ENCODE measurements around the gene PACS1. TPM values are rescaled to one million over a fixed set of nuclear protein-coding genes. Genes with fewer than 3 reads are reported as not detected.

PACS1 gene
- total RNA-seq, 2 experiments from 2014 or later = 179 to 183 TPM

DNA sequence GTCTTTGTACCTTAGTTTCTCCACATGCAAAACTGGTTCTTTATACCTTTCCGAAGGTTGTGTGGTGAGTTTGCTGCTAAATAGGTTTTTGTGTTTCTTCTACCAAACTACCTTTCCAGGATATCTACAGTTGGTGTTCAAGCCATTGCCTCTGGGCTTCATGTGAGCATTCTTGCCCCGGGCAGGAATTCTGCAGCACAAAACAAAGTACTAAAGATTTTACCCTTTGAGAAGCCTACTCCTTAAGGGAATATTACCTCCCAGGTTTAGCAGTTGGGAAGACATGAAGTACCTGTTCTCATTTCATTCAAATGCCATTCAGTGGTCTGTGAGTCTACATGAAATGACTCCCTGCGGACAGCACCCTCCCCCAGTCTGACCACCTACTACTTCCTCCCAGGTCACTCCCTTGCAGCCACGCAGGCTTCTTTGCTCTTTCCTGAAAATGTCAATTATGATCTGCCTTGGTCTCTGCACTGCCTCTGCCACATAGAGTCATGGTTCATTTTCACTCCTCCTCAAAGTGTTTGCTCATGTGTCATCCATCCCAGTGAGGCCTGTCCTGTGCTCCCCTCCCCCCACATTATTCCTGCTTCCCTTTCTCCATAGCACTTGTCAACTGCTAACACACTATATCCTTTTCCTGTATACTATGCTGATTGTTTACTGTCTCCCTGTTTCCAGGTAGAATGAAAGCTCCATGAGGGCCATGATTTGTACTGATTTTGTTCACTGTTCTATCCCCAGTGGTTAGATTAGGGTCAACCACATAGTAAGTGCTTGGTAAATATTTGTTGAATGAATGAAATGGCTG, 36.9 kb downstream of the PACS1 start:
- Histone ChIP-seq H3K27ac (ENCODE audit: low read depth in 1 of 2, low read length in 2 of 2) (no peak overlapping the region), H3K4me3 (ENCODE audit: low read length) (no peak overlapping the region), H3K36me3 (ENCODE audit: insufficient read depth, low read length) (peaks cover 23% of the 10 kb centered on the region), H3K9me3 (ENCODE audit: control insufficient read depth in 1 of 2, insufficient read depth in 1 of 2, low read length in 2 of 2) (no peaks in the 10 kb centered on the region), H3K4me1 (ENCODE audit: insufficient read depth, low read length) (peaks cover 77% of the 10 kb centered on the region), H3K27me3 (ENCODE audit: control insufficient read depth in 1 of 2, insufficient read depth in 2 of 2, low read length in 2 of 2) (no peaks in the 10 kb centered on the region)
- DNase-seq (no peak), ATAC-seq (ENCODE audit: poor library complexity) (no peak)
- H3K27ac Mint-ChIP-seq = peak overlapping the region; percentile 83
- H3K9me3 Mint-ChIP-seq = no peaks in the 10 kb centered on the region
- TF ChIP-seq, protein P1, sequence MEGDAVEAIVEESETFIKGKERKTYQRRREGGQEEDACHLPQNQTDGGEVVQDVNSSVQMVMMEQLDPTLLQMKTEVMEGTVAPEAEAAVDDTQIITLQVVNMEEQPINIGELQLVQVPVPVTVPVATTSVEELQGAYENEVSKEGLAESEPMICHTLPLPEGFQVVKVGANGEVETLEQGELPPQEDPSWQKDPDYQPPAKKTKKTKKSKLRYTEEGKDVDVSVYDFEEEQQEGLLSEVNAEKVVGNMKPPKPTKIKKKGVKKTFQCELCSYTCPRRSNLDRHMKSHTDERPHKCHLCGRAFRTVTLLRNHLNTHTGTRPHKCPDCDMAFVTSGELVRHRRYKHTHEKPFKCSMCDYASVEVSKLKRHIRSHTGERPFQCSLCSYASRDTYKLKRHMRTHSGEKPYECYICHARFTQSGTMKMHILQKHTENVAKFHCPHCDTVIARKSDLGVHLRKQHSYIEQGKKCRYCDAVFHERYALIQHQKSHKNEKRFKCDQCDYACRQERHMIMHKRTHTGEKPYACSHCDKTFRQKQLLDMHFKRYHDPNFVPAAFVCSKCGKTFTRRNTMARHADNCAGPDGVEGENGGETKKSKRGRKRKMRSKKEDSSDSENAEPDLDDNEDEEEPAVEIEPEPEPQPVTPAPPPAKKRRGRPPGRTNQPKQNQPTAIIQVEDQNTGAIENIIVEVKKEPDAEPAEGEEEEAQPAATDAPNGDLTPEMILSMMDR (IDR thresholded peaks at IDR 0.05) = no peak
- peaks cover 59% of the 10 kb centered on the region for H3K36me3 Mint-ChIP-seq (ENCODE audit: low read depth)
- intact Hi-C loops (cut with DNase I, micrococcal nuclease) = no loop called here
- peaks cover 82% of the 10 kb centered on the region for H3K4me1 Mint-ChIP-seq (ENCODE audit: low read depth)
- peak overlapping the region; percentile 30 for H3K4me3 Mint-ChIP-seq
- ChIA-PET POLR2A (interaction anchor here (1.0 kb wide), 1 partner anchor 9 kb away, joined by 4 read pairs; no protein-coding TSS in a partner anchor), CTCF (interaction anchor here (0.9 to 1.7 kb wide), 3 partner anchors 19 to 38 kb away, joined by 3 to 4 read pairs (median 4); no protein-coding TSS in a partner anchor)
- no peaks in the 10 kb centered on the region for H3K27me3 Mint-ChIP-seq

DNA sequence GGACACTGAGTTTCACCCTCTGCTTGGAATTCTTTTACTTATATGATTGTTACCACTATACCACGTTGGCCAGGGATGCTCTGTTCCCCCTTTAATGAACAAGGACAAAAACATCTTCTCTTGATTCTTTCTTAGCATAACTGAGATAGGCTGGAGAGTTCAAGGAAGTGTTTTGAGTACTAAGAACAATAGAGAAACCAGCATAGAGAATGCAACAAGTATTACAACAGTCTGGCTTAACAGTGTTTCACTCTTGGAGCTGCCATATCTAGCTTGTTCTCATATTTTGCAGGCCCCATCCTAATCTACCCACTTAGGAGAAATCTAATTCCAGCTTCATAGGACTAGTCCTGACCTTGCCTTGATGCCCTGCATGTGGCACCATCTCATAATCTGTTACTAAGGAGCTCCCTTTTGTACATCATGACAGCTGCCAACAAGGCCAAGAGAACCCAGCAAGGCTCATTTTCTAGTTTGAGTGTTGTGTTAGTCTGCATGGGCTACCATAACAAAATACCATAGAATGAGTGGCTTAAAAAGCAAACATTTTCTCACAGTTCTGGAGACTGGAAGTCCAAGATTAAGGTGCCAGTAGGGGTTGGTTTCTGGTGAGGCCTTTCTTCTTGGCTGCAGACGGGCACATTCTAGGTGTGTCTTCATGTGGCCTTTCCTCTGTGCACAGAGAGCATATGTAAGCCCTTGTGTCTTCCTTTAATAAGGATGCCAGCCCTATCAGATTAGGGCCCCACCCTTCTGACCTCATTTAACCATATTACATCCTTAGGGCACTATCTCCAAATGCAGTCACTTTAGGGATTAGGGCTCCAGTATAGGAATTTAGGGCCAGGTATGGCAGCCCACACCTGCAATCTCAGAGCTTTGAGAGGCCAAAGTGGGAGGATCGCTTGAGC, 37.8 kb downstream of the PACS1 start:
- peak overlapping the region; percentile 83 for H3K27ac Mint-ChIP-seq
- Histone ChIP-seq H3K4me1 (ENCODE audit: insufficient read depth, low read length) (peaks cover 77% of the 10 kb centered on the region), H3K27ac (ENCODE audit: low read depth in 1 of 2, low read length in 2 of 2) (no peak overlapping the region), H3K4me3 (ENCODE audit: low read length) (no peak overlapping the region), H3K36me3 (ENCODE audit: insufficient read depth, low read length) (peaks cover 23% of the 10 kb centered on the region), H3K9me3 (ENCODE audit: control insufficient read depth in 1 of 2, insufficient read depth in 1 of 2, low read length in 2 of 2) (no peaks in the 10 kb centered on the region), H3K27me3 (ENCODE audit: control insufficient read depth in 1 of 2, insufficient read depth in 2 of 2, low read length in 2 of 2) (no peaks in the 10 kb centered on the region)
- intact Hi-C loops (cut with DNase I, micrococcal nuclease) = no loop called here
- H3K27me3 Mint-ChIP-seq = no peaks in the 10 kb centered on the region
- ATAC-seq (ENCODE audit: poor library complexity) (no peak), DNase-seq (no peak)
- POLR2A ChIA-PET = interaction anchor here (1.0 kb wide), 1 partner anchor 8 kb away, joined by 4 read pairs; no protein-coding TSS in a partner anchor
- CTCF ChIA-PET = interaction anchor here (1.2 to 1.7 kb wide), 2 partner anchors 26 to 39 kb away, joined by 4 read pairs; no protein-coding TSS in a partner anchor
- no peaks in the 10 kb centered on the region for H3K9me3 Mint-ChIP-seq
- H3K36me3 Mint-ChIP-seq (ENCODE audit: low read depth) = peaks cover 61% of the 10 kb centered on the region
- peaks cover 89% of the 10 kb centered on the region for H3K4me1 Mint-ChIP-seq (ENCODE audit: low read depth)
- TF ChIP-seq, protein P1 (IDR thresholded peaks at IDR 0.05) = no peak
- H3K4me3 Mint-ChIP-seq = peak overlapping the region; percentile 30

DNA sequence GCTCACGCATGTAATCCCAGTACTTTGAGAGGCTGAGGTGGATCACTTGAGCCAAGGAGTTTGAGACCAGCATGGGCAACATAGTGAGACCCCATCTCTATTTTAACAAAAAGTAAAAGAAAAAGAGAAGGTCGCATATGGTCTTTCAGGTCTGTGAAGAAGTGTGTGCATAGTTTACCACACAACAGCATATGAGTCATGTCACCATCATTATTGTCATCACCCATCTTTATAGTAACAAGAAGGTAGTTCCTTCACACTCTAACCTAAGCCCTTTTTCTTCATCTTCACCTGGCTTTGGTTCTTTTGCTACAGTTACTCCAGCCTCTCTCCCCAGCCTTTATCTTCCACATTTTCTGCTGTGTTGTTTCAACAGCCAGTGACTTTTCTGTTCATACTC, 39.2 kb downstream of the PACS1 start:
- no peak for DNase-seq
- peaks cover 23% of the 10 kb centered on the region for H3K36me3 ChIP-seq (ENCODE audit: insufficient read depth, low read length)
- Mint-ChIP-seq H3K36me3 (ENCODE audit: low read depth) (peaks cover 59% of the 10 kb centered on the region), H3K4me1 (ENCODE audit: low read depth) (peaks cover 90% of the 10 kb centered on the region), H3K27me3 (no peaks in the 10 kb centered on the region), H3K9me3 (no peaks in the 10 kb centered on the region), H3K27ac (peak overlapping the region; percentile 83), H3K4me3 (no peak overlapping the region)
- intact Hi-C loops (cut with DNase I, micrococcal nuclease) = no loop called here
- peaks cover 76% of the 10 kb centered on the region for H3K4me1 ChIP-seq (ENCODE audit: insufficient read depth, low read length)
- ChIA-PET CTCF (interaction anchor here (1.8 kb wide), 1 partner anchor 8 kb away, joined by 5 read pairs; no protein-coding TSS in a partner anchor), POLR2A (interaction anchor here (0.8 to 1.2 kb wide), 2 partner anchors 9 to 28 kb away, joined by 3 to 13 read pairs; no protein-coding TSS in a partner anchor)
- no peak overlapping the region for H3K27ac ChIP-seq (ENCODE audit: low read depth in 1 of 2, low read length in 2 of 2)
- no peaks in the 10 kb centered on the region for H3K9me3 ChIP-seq (ENCODE audit: control insufficient read depth in 1 of 2, insufficient read depth in 1 of 2, low read length in 2 of 2)
- no peaks in the 10 kb centered on the region for H3K27me3 ChIP-seq (ENCODE audit: control insufficient read depth in 1 of 2, insufficient read depth in 2 of 2, low read length in 2 of 2)
- H3K4me3 ChIP-seq (ENCODE audit: low read length) = no peak overlapping the region
- no peak for ATAC-seq (ENCODE audit: poor library complexity)
- TF ChIP-seq, protein P1 (IDR thresholded peaks at IDR 0.05) = no peak

Data from CD4-positive, alpha-beta T cell (primary cell).